NCI-H128 (cell line): ENCODE measurements around the gene FADS1.

Experiments
- DNase-seq: peaks from one replicate; lab custom pipeline; 2025; ENCODE audit not compliant: unreplicated experiment; lab: John Stamatoyannopoulos, UW

Gene FADS1

GRCh38 chr11:61846362-61847020 lies 29.7 kb upstream of the FADS1 start:
- DNase-seq, result no peak

- DNase-seq, result no peak
These were observed 28.2 kb upstream of the FADS1 start for GRCh38 chr11:61844909-61845565.

DNA sequence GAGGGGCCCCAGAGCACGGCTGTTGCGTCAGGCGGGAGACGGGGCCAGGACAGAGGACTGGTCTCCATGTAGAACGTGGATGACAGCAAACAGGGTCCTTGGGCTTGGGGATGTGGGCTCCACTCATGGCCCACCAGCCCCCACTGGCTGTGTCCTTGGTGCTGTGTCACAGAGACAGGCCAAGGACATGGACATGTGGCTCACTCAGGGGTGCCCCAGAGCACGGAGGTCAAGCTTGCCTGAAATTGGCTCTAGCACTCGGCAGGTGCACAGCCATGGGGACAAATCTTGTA lies 25.7 kb upstream of the FADS1 start:
- DNase-seq, result no peak

GRCh38 chr11:61841636-61842527 lies 25.1 kb upstream of the FADS1 start:
- no peak for DNase-seq

GRCh38 chr11:61840371-61840770 lies 23.6 kb upstream of the FADS1 start:
- DNase-seq, result no peak

DNA sequence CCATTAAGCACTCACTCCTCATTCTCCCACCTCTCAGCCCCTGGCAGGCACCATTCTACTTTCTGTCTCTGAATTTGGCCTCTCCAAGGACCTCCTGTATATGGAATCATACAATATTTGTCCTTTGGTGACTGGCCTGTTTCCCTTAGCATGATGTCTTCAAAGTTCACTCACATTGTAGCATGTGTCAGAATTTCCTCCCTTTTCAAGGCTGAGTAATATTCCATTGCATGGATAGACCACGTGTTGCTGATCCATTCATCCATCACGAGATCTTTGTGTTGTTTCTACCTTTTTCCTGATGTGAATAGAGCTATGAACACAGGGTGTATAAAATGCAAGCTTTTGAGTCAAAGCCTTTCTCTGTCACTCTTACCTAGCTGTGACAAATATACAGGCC lies 22.9 kb upstream of the FADS1 start:
- DNase-seq, result no peak

- DNase-seq, result no peak
These were observed 22.1 kb upstream of the FADS1 start for GRCh38 chr11:61838921-61839320.

DNA sequence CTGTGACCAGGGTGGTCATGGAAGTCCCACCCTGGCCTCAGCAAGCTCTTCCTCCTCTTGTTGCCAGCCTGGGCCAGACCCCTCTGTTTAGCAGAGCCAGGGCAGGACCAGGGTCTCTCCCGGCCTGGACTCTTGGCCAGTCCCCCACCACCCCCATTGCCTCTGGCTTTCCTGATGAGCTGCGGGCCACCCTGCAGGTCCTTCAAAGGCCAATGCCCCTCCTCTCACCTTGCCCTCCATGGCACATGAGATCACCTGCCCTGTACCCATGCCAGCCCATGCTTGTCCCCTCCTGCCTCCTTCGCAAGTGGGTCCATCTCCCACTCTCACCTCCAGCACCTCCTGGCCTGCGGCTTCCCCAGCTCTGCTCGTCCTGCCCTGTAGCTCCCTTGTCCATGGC lies 21.7 kb upstream of the FADS1 start:
- DNase-seq, result no peak

- DNase-seq, result no peak
These were observed 20.7 kb upstream of the FADS1 start for GRCh38 chr11:61837411-61838005.

GRCh38 chr11:61836193-61836592 lies 19.4 kb upstream of the FADS1 start:
- DNase-seq, result no peak

- no peak for DNase-seq
These were observed 17.7 kb upstream of the FADS1 start for GRCh38 chr11:61834278-61835048.

GRCh38 chr11:61833926-61834277 lies 17.1 kb upstream of the FADS1 start:
- DNase-seq, result no peak

GRCh38 chr11:61833471-61833870 lies 16.7 kb upstream of the FADS1 start:
- no peak for DNase-seq

DNA sequence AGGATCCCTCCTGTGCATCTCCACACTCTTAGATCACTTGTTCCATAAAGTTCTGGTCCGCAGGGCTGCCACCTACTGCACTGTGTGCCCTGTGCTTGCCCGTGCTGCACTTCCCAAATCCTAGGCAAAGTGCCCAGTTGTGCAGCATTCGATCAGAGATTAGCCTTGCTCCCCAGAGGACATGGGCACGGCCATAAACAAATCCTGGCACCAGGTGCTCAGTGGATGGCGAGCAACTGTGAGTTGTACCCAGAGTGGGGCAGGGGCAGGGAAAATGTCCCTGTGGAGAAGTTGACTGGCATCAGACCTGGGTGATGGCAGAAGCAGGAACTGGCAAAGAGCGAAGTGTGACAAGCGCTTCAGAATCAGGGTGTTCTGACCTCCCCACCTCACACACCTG lies 16.0 kb upstream of the FADS1 start:
- DNase-seq, result no peak

DNA sequence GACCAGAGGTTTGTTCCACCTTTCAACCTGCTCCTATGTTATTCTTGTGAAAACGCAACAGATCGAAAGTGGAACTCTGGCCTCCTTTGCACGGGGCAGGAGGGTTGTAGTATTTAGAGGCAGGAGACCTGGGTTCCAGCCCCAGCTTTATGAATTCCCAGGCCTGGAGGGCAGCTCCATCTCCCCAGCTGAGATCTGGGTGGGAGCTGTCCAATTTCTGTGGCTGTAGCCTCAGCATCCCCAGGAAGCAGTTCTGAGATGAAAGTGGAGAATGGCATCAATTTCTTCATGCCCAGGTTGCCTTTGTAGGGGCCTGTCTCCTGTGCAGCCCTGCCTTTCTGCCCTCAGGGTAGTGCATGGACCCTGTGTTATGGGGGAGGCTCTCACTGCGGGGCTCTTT lies 15.4 kb upstream of the FADS1 start:
- DNase-seq, result no peak

DNA sequence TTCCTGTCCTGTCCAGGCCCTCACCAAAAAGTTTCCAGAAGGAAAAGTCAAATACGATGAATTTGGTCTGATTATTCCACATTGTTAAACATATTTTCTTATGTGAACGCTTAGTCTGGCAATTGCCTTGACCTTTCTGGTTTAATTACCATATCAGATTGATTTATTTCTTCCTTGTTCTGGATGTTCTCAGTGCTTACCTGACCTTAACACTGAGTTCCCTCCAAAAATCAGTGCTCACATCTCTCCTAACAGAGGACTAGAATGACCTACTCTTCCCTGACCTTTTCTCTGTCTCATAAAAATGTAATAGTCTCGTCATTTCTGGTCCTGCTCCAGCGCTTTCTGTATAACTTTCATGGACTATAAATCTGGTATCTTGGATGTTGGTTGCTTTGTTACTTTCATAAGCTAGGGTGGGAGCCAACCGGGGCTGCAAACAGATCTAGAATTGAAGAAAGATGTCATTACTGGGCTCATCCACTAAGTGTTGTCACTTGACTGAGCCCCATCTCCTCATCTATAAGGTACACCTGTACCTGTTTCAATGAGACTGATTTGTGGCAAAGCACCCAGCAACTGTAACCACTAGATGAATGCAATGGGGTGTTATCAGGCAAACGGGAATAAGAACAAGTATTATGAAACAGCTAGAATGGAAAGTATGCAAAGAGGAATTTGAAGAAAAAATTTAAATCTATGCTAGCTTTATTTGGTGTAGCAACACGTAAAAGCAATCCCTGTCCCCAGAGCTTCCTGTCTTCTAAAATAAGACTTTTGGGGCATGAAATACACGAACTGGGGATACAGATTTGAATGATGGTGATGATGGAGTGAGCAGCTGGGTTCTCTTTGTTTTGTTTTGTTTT lies 13.7 kb upstream of the FADS1 start:
- no peak for DNase-seq

GRCh38 chr11:61829806-61830205 lies 13.0 kb upstream of the FADS1 start:
- DNase-seq, result no peak

GRCh38 chr11:61828629-61829407 lies 12.0 kb upstream of the FADS1 start:
- peak; percentile 24 for DNase-seq

DNA sequence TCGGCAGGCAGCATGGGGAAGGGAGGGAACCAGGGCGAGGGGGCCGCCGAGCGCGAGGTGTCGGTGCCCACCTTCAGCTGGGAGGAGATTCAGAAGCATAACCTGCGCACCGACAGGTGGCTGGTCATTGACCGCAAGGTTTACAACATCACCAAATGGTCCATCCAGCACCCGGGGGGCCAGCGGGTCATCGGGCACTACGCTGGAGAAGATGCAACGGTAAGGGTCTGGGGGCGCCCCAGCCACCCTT lies 11.5 kb upstream of the FADS1 start:
- DNase-seq, result no peak
